WTC11 (cell line): ENCODE measurements around the gene CFAP74. TPM values are rescaled to one million over a fixed set of nuclear protein-coding genes. Genes with fewer than 3 reads are reported as not detected.

Experiments
- AFF4 ChIP-seq: sonication (generic); formaldehyde crosslinking; IDR thresholded peaks from 2 replicates; pipeline ENCODE4 v1.8.1; 2023; ENCODE audit warnings: mild to moderate bottlenecking, missing genetic modification reagents, borderline replicate concordance
- ATF6 ChIP-seq: sonication (generic); formaldehyde crosslinking; IDR thresholded peaks from 2 replicates; pipeline ENCODE4 v1.8.1; 2023; ENCODE audit warnings: mild to moderate bottlenecking, missing genetic modification reagents
- ERG ChIP-seq: fragments of 250-450 bp; sonication (Bioruptor Pico); IDR thresholded peaks from 2 replicates; pipeline ENCODE4 v1.8.0; 2021; ENCODE audit warnings: mild to moderate bottlenecking
- FOXK1 ChIP-seq: sonication (generic); formaldehyde crosslinking; IDR thresholded peaks from 2 replicates; pipeline ENCODE4 v1.8.0; 2022; ENCODE audit warnings: mild to moderate bottlenecking, moderate library complexity, missing genetic modification reagents
- GRHL2 ChIP-seq: fragments of 250-450 bp; sonication (Bioruptor Pico); IDR thresholded peaks from 2 replicates; pipeline ENCODE4 v1.8.0; 2022; ENCODE audit warnings: mild to moderate bottlenecking, moderate library complexity; ENCODE audit not compliant: insufficient replicate concordance, severe bottlenecking
- JAZF1 ChIP-seq: fragments of 250-450 bp; sonication (Bioruptor Pico); IDR thresholded peaks from 2 replicates; pipeline ENCODE4 v1.9.0; 2021; ENCODE audit warnings: moderate library complexity, mild to moderate bottlenecking, inconsistent platforms
- MAX ChIP-seq: sonication (generic); formaldehyde crosslinking; IDR thresholded peaks from 2 replicates; pipeline ENCODE4 v1.8.0; 2022; ENCODE audit warnings: mild to moderate bottlenecking, missing genetic modification reagents
- MYBL2 ChIP-seq: sonication (generic); formaldehyde crosslinking; IDR thresholded peaks from 2 replicates; pipeline ENCODE4 v1.8.1; 2023; ENCODE audit warnings: mild to moderate bottlenecking, moderate library complexity, missing genetic modification reagents
- RELA ChIP-seq: sonication (generic); formaldehyde crosslinking; IDR thresholded peaks from 2 replicates; pipeline ENCODE4 v1.8.1; 2022; ENCODE audit warnings: missing genetic modification reagents, mild to moderate bottlenecking, borderline replicate concordance
- SMAD3 ChIP-seq: sonication (generic); formaldehyde crosslinking; IDR thresholded peaks from 2 replicates; pipeline ENCODE4 v1.8.0; 2022; ENCODE audit warnings: missing genetic modification reagents, mild to moderate bottlenecking, borderline replicate concordance
- SP1 ChIP-seq: sonication (generic); formaldehyde crosslinking; conservative IDR thresholded peaks from 2 replicates; pipeline ENCODE4 v1.8.1; 2022; ENCODE audit warnings: missing genetic modification reagents
- TEAD1 ChIP-seq: sonication (generic); formaldehyde crosslinking; IDR thresholded peaks from 2 replicates; pipeline ENCODE4 v1.8.0; 2022; ENCODE audit warnings: mild to moderate bottlenecking, missing genetic modification reagents
- ZBTB21 ChIP-seq: sonication (generic); formaldehyde crosslinking; IDR thresholded peaks from 2 replicates; pipeline ENCODE4 v1.8.1; 2023; ENCODE audit warnings: mild to moderate bottlenecking, missing genetic modification reagents, borderline replicate concordance
- ZBTB43 ChIP-seq: sonication (generic); formaldehyde crosslinking; IDR thresholded peaks from 2 replicates; pipeline ENCODE4 v1.8.1; 2023; ENCODE audit warnings: mild to moderate bottlenecking, missing genetic modification reagents
- ZNF138 ChIP-seq: sonication (generic); formaldehyde crosslinking; conservative IDR thresholded peaks from 2 replicates; pipeline ENCODE4 v1.8.1; 2022; ENCODE audit warnings: mild to moderate bottlenecking, moderate library complexity, missing genetic modification reagents
- ZNF512 ChIP-seq: sonication (generic); formaldehyde crosslinking; IDR thresholded peaks from 2 replicates; pipeline ENCODE4 v1.8.1; 2022; ENCODE audit warnings: missing genetic modification reagents, borderline replicate concordance
- ZNF532 ChIP-seq: fragments of 250-450 bp; sonication (Bioruptor Pico); IDR thresholded peaks from 2 replicates; pipeline ENCODE4 v1.9.0; 2021; ENCODE audit warnings: mild to moderate bottlenecking, borderline replicate concordance
- ZNF671 ChIP-seq: fragments of 250-450 bp; sonication (Bioruptor Pico); IDR thresholded peaks from 2 replicates; pipeline ENCODE4 v1.8.0; 2021; ENCODE audit warnings: mild to moderate bottlenecking
- total RNA-seq: library from RNA; stranded (reverse); gene quantifications from 3 replicates; pipeline ENCODE4 v1.2.3, GENCODE V29; 2021

CFAP74 gene
- total RNA-seq, 1 experiment from 2014 or later = 0.35 TPM

GRCh38 chr1:1890506-1891348 is 112.9 kb downstream of the CFAP74 start, which contains the start of gene GNB1 (continued):
- no peak for TF ChIP-seq AFF4 (CRISPR knock-in tag)
- TF ChIP-seq MAX (CRISPR knock-in tag) = no peak
- TF ChIP-seq TEAD1 (CRISPR knock-in tag) = no peak
- TF ChIP-seq MYBL2 (CRISPR knock-in tag) = no peak
- TF ChIP-seq SMAD3 (CRISPR knock-in tag) = no peak
- TF ChIP-seq ATF6 (CRISPR knock-in tag) = no peak
- TF ChIP-seq ZNF138 (CRISPR knock-in tag) = no peak
- TF ChIP-seq ZNF532 = peak; percentile 70; the same call in 1 of the 2 replicates
- TF ChIP-seq JAZF1 (CRISPR knock-in tag) = no peak
- TF ChIP-seq ZBTB21 = no peak
- TF ChIP-seq GRHL2 = no peak
- TF ChIP-seq SP1 (CRISPR knock-in tag) = 0 out of 2 replicates have a peak, but pooled peaks have one; percentile 5
- no peak for TF ChIP-seq ZNF512
- no peak; the same call in 1 of the 2 replicates for TF ChIP-seq RELA
- TF ChIP-seq FOXK1 = peak; percentile 56; the same call in 1 of the 2 replicates
- TF ChIP-seq ZNF671 (CRISPR knock-in tag) = 0 out of 2 replicates have a peak, but pooled peaks have one; percentile 58
- TF ChIP-seq ZBTB43 = no peak
- TF ChIP-seq ERG (CRISPR knock-in tag) = no peak
